SU-DHL-6 (cell line): Measurements from ENCODE around the gene TRIM3.

Experiments
- H2AFZ ChIP-seq: fragments of 200-600 bp; sonication (generic); 2 replicates; pipeline ENCODE4 v1.6.1; 2014; ENCODE audit warnings: low read depth, mild to moderate bottlenecking, moderate library complexity, mixed read lengths, antibody characterized with exemption, low read length; ENCODE audit not compliant: severe bottlenecking
- H3F3A ChIP-seq: fragments of 200-600 bp; shearing (Covaris generic); 2 replicates; pipeline ENCODE4 v1.6.0; 2016; ENCODE audit warnings: antibody characterized with exemption, mild to moderate bottlenecking; ENCODE audit not compliant: insufficient read depth
- H3K27ac ChIP-seq: fragments of 200-600 bp; sonication (generic); 2 replicates; pipeline ENCODE4 v1.5.1; 2016; ENCODE audit warnings: low read depth, mild to moderate bottlenecking, low read length, moderate library complexity, mixed read lengths
- H3K27me3 ChIP-seq: fragments of 200-600 bp; sonication (generic), shearing (Covaris generic); 2 replicates; pipeline ENCODE4 v1.6.0; 2014; ENCODE audit warnings: mild to moderate bottlenecking, low read length
- H3K36me3 ChIP-seq: fragments of 200-600 bp; sonication (generic); 2 replicates; pipeline ENCODE4 v1.6.1; 2014; ENCODE audit warnings: mild to moderate bottlenecking, low read length, mixed read lengths
- H3K4me2 ChIP-seq: fragments of 300-600, 200-600 bp; shearing (Covaris generic), sonication (generic); 2 replicates; pipeline ENCODE4 v1.6.0; 2014; ENCODE audit warnings: low read length, low read depth, mild to moderate bottlenecking; ENCODE audit not compliant: poor library complexity, severe bottlenecking
- H3K4me3 ChIP-seq: fragments of 200-600 bp; sonication (generic); 2 replicates; pipeline ENCODE4 v1.5.1; 2014; ENCODE audit warnings: antibody characterized with exemption, low read length, mild to moderate bottlenecking, mixed read lengths; ENCODE audit not compliant: insufficient read depth, poor library complexity, severe bottlenecking
- H3K79me2 ChIP-seq: fragments of 200-600 bp; sonication (generic); 2 replicates; pipeline ENCODE4 v1.6.1; 2014; ENCODE audit warnings: mild to moderate bottlenecking, low read length, moderate library complexity; ENCODE audit not compliant: insufficient read depth
- H3K9ac ChIP-seq: fragments of 200-600 bp; sonication (generic); 2 replicates; pipeline ENCODE4 v1.7.0; 2014; ENCODE audit warnings: mild to moderate bottlenecking, low read length
- H3K9me2 ChIP-seq: fragments of 200-600 bp; sonication (generic); replicated peaks from 2 replicates; pipeline ENCODE4 v1.6.1; 2014; ENCODE audit warnings: low read length; ENCODE audit not compliant: insufficient read depth
- H3K9me3 ChIP-seq: fragments of 200-600 bp; sonication (generic); 2 replicates; pipeline ENCODE4 v1.6.1; 2014; ENCODE audit warnings: low read length, mixed read lengths; ENCODE audit not compliant: insufficient read depth
- H4K20me1 ChIP-seq: fragments of 200-600 bp; sonication (generic); 2 replicates; pipeline ENCODE4 v1.6.1; 2014; ENCODE audit warnings: low read depth, mild to moderate bottlenecking, antibody characterized with exemption, low read length, moderate library complexity, mixed read lengths
- CTCF ChIP-seq: fragments of 200-600 bp; sonication (generic); IDR thresholded peaks from one replicate; pipeline ENCODE4 v1.5.1; 2017; ENCODE audit warnings: antibody characterized with exemption, mild to moderate bottlenecking, low read length, moderate library complexity; ENCODE audit not compliant: insufficient read depth, poor library complexity, severe bottlenecking
- EZH2phosphoT487 ChIP-seq: fragments of 200-600 bp; sonication (generic), shearing (Covaris generic); conservative IDR thresholded peaks from 2 replicates; pipeline ENCODE4 v1.6.1; 2018; ENCODE audit warnings: mild to moderate bottlenecking, antibody characterized with exemption, low read length, moderate library complexity, mixed read lengths

The TRIM3 gene

GRCh38 chr11:6417907-6418556 lies 55.7 kb downstream of the TRIM3 start:
- H3K4me3 ChIP-seq, result no peak overlapping the region
- no peaks in the 10 kb centered on the region for H3K9me3 ChIP-seq
- H3K27ac ChIP-seq, result no peak overlapping the region
- no peaks in the 10 kb centered on the region for H3K36me3 ChIP-seq
- no peak for TF ChIP-seq EZH2phosphoT487
- TF ChIP-seq CTCF, result no peak
- H3K79me2 ChIP-seq, result no peaks in the 10 kb centered on the region
- no peak overlapping the region for H3K9ac ChIP-seq
- H3F3A ChIP-seq, result no peaks in the 10 kb centered on the region
- no peaks in the 10 kb centered on the region for H3K9me2 ChIP-seq
- H3K4me2 ChIP-seq, result no peak overlapping the region
- no peak overlapping the region for H2AFZ ChIP-seq
- H4K20me1 ChIP-seq, result no peaks in the 10 kb centered on the region
- H3K27me3 ChIP-seq, result no peaks in the 10 kb centered on the region

GRCh38 chr11:6415797-6416196 lies 57.9 kb downstream of the TRIM3 start:
- H2AFZ ChIP-seq, result no peak overlapping the region
- H3K36me3 ChIP-seq, result no peaks in the 10 kb centered on the region
- no peak for TF ChIP-seq CTCF
- no peak for TF ChIP-seq EZH2phosphoT487
- H3K79me2 ChIP-seq, result no peaks in the 10 kb centered on the region
- H3K4me3 ChIP-seq, result no peak overlapping the region
- no peaks in the 10 kb centered on the region for H3K9me2 ChIP-seq
- H3F3A ChIP-seq, result no peaks in the 10 kb centered on the region
- no peaks in the 10 kb centered on the region for H4K20me1 ChIP-seq
- no peak overlapping the region for H3K4me2 ChIP-seq
- no peaks in the 10 kb centered on the region for H3K27me3 ChIP-seq
- no peaks in the 10 kb centered on the region for H3K9me3 ChIP-seq
- no peak overlapping the region for H3K9ac ChIP-seq
- no peak overlapping the region for H3K27ac ChIP-seq

GRCh38 chr11:6414874-6415328 lies 58.8 kb downstream of the TRIM3 start:
- TF ChIP-seq EZH2phosphoT487 (no peak), CTCF (no peak)
- Histone ChIP-seq H3K9ac (no peak overlapping the region), H3K4me3 (no peak overlapping the region), H3K9me2 (no peaks in the 10 kb centered on the region), H3K4me2 (no peak overlapping the region), H3K27me3 (no peaks in the 10 kb centered on the region), H3K27ac (no peak overlapping the region), H2AFZ (no peak overlapping the region), H3K79me2 (no peaks in the 10 kb centered on the region), H3K9me3 (no peaks in the 10 kb centered on the region), H3K36me3 (no peaks in the 10 kb centered on the region), H3F3A (no peaks in the 10 kb centered on the region), H4K20me1 (no peaks in the 10 kb centered on the region)
